Stimulated activated naive CD4-positive, alpha-beta T cell treated with Interleukin-2 at 50 U/mL for 16 hours (primary cell): ENCODE results near the gene DDX53.

Source experiments
- DNase-seq: peaks from one replicate; lab custom pipeline; 2025; lab: John Stamatoyannopoulos, UW

Gene DDX53

GRCh38 chrX:23048806-23049573 lies 49.2 kb downstream of the DDX53 start:
- no peak for DNase-seq

GRCh38 chrX:23052324-23052723 lies 52.6 kb downstream of the DDX53 start:
- DNase-seq: no peak
